ENCODE measurements around the gene ITPR2. TPM values are rescaled to one million over a fixed set of nuclear protein-coding genes. Genes with fewer than 3 reads are reported as not detected.

ITPR2 gene
- total RNA-seq, 1 donor from 2014 or later, result 35.1 TPM

GRCh38 chr12:26507613-26508012 is 325.4 kb downstream of the ITPR2 start:
- ATAC-seq, result peak; percentile 52

- no peak for ATAC-seq
Observed at GRCh38 chr12:26499979-26500640, 332.9 kb downstream of the ITPR2 start.

- peak; percentile 99 for ATAC-seq
Observed at GRCh38 chr12:26496170-26496569, 336.8 kb downstream of the ITPR2 start.

- ATAC-seq, result peak; percentile 60
Observed at GRCh38 chr12:26493656-26494055, 339.3 kb downstream of the ITPR2 start.

- ATAC-seq, result no peak
Observed at GRCh38 chr12:26492406-26492805, 340.6 kb downstream of the ITPR2 start.

- ATAC-seq, result no peak
Observed at GRCh38 chr12:26489908-26490307, 343.1 kb downstream of the ITPR2 start.

GRCh38 chr12:26488351-26488750 is 344.6 kb downstream of the ITPR2 start:
- no peak for ATAC-seq

GRCh38 chr12:26473291-26473690 is 359.7 kb downstream of the ITPR2 start:
- ATAC-seq, result peak; percentile 71

GRCh38 chr12:26471560-26471959 is 361.4 kb downstream of the ITPR2 start:
- ATAC-seq, result peak; percentile 59

GRCh38 chr12:26469421-26470180 is 363.4 kb downstream of the ITPR2 start:
- no peak for ATAC-seq

- no peak for ATAC-seq
Observed at GRCh38 chr12:26467351-26467750, 365.6 kb downstream of the ITPR2 start.

- ATAC-seq, result no peak
Observed at GRCh38 chr12:26466726-26467125, 366.3 kb downstream of the ITPR2 start.

- no peak for ATAC-seq
Observed at GRCh38 chr12:26465419-26466097, 367.4 kb downstream of the ITPR2 start.

- ATAC-seq, result no peak
Observed at GRCh38 chr12:26461776-26462175, 371.2 kb downstream of the ITPR2 start.

GRCh38 chr12:26460361-26460760 is 372.6 kb downstream of the ITPR2 start:
- ATAC-seq, result no peak

GRCh38 chr12:26455936-26456574 is 376.9 kb downstream of the ITPR2 start:
- ATAC-seq, result no peak

- ATAC-seq, result no peak
Observed at GRCh38 chr12:26453246-26453645, 379.7 kb downstream of the ITPR2 start.

GRCh38 chr12:26452511-26452910 is 380.5 kb downstream of the ITPR2 start:
- ATAC-seq, result no peak

- no peak for ATAC-seq
Observed at GRCh38 chr12:26451763-26452162, 381.2 kb downstream of the ITPR2 start.

- ATAC-seq, result no peak
Observed at GRCh38 chr12:26445909-26446308, 387.1 kb downstream of the ITPR2 start.

- no peak for ATAC-seq
Observed at GRCh38 chr12:26443309-26443708, 389.7 kb downstream of the ITPR2 start.

- peak; percentile 74 for ATAC-seq
Observed at GRCh38 chr12:26441434-26441833, 391.6 kb downstream of the ITPR2 start.

GRCh38 chr12:26435069-26435404 is 398.0 kb downstream of the ITPR2 start:
- no peak for ATAC-seq
